ENCODE data around the gene VSTM4. TPM values are rescaled to one million over a fixed set of nuclear protein-coding genes. Genes with fewer than 3 reads are reported as not detected.

The VSTM4 gene
- total RNA-seq, 4 donors from 2014 or later = 1.8 to 4.0 (median 2.6) TPM

GRCh38 chr10:49034925-49035324, 80.4 kb downstream of the VSTM4 start:
- H3K9me3 ChIP-seq = no peaks in the 10 kb centered on the region
- in situ Hi-C loops (cut with MboI; ENCODE audit: low sequenced_read_pairs in 4 of 4) = no loop called here
- TF ChIP-seq POLR2A (IDR thresholded peaks at IDR 0.05) = no peak
- TF ChIP-seq, protein P1, sequence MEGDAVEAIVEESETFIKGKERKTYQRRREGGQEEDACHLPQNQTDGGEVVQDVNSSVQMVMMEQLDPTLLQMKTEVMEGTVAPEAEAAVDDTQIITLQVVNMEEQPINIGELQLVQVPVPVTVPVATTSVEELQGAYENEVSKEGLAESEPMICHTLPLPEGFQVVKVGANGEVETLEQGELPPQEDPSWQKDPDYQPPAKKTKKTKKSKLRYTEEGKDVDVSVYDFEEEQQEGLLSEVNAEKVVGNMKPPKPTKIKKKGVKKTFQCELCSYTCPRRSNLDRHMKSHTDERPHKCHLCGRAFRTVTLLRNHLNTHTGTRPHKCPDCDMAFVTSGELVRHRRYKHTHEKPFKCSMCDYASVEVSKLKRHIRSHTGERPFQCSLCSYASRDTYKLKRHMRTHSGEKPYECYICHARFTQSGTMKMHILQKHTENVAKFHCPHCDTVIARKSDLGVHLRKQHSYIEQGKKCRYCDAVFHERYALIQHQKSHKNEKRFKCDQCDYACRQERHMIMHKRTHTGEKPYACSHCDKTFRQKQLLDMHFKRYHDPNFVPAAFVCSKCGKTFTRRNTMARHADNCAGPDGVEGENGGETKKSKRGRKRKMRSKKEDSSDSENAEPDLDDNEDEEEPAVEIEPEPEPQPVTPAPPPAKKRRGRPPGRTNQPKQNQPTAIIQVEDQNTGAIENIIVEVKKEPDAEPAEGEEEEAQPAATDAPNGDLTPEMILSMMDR (IDR thresholded peaks at IDR 0.05 in 4 of 5, conservative IDR thresholded peaks at IDR 0.05 in 1 of 5) = no peak
- no peak for DNase-seq
- H3K4me3 ChIP-seq = no peak overlapping the region
- H3K27me3 ChIP-seq = no peaks in the 10 kb centered on the region
- H3K27ac ChIP-seq = no peak overlapping the region
- intact Hi-C loops (cut with DNase I; ENCODE audit: low total_unique reads) = no loop called here
- ATAC-seq = no peak
- no peaks in the 10 kb centered on the region for H3K36me3 ChIP-seq
- no peaks in the 10 kb centered on the region for H3K4me1 ChIP-seq

DNA sequence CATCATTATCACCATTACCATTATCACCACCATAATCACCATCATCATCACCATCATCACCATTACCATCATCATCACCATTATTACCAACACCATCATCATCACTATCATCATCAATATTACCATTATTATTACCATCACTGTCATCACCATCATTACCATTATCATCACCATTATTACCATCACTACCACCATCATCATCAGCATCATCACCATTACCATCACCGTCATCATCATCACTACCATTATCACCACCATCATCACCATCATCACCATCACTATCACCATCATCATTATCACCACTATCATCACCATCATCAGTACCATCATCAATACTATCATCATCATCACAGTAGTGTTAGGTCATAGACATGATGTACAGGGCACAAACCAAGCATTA, 81.4 kb downstream of the VSTM4 start:
- no peaks in the 10 kb centered on the region for H3K9me3 ChIP-seq
- no peaks in the 10 kb centered on the region for H3K27me3 ChIP-seq
- no peak for ATAC-seq
- TF ChIP-seq, protein P1 (IDR thresholded peaks at IDR 0.05 in 4 of 5, conservative IDR thresholded peaks at IDR 0.05 in 1 of 5) = no peak
- no peak for TF ChIP-seq POLR2A (IDR thresholded peaks at IDR 0.05)
- H3K4me1 ChIP-seq = no peaks in the 10 kb centered on the region
- no peak overlapping the region for H3K4me3 ChIP-seq
- in situ Hi-C loops (cut with MboI; ENCODE audit: low sequenced_read_pairs in 4 of 4) = no loop called here
- no peaks in the 10 kb centered on the region for H3K36me3 ChIP-seq
- no peak overlapping the region for H3K27ac ChIP-seq
- intact Hi-C loops (cut with DNase I; ENCODE audit: low total_unique reads) = no loop called here
- DNase-seq = no peak

- Histone ChIP-seq H3K27me3 (no peaks in the 10 kb centered on the region), H3K27ac (no peak overlapping the region), H3K9me3 (no peaks in the 10 kb centered on the region), H3K36me3 (no peaks in the 10 kb centered on the region), H3K4me3 (no peak overlapping the region), H3K4me1 (no peaks in the 10 kb centered on the region)
- DNase-seq (no peak), ATAC-seq (no peak)
- intact Hi-C loops (cut with DNase I; ENCODE audit: low total_unique reads) = no loop called here
- in situ Hi-C loops (cut with MboI; ENCODE audit: low sequenced_read_pairs in 4 of 4) = no loop called here
- TF ChIP-seq, protein P1 (IDR thresholded peaks at IDR 0.05 in 4 of 5, conservative IDR thresholded peaks at IDR 0.05 in 1 of 5) = no peak
- no peak for TF ChIP-seq POLR2A (IDR thresholded peaks at IDR 0.05)
Measured at GRCh38 chr10:49029666-49030065, 85.7 kb downstream of the VSTM4 start.

DNA sequence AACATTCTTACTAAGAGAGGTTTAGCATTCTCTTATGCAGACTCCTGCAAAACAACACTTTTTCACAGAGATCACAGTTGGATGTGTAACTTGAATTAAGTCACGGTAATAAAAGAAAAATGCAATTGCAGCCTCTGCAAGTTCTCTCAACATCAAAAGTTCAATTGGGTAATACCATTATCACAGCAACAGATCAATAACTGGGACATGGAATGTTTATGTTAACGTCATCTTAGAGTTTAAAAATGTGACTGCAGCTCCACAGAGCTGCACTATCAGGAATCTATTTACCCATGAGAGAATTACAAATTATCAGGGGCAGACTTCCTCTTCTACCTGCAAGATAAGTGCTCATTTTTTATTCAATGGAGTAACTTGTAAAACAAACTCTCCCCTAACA, 86.7 kb downstream of the VSTM4 start:
- no peak for TF ChIP-seq POLR2A (IDR thresholded peaks at IDR 0.05)
- TF ChIP-seq, protein P1 (IDR thresholded peaks at IDR 0.05 in 4 of 5, conservative IDR thresholded peaks at IDR 0.05 in 1 of 5) = no peak
- in situ Hi-C loops (cut with MboI; ENCODE audit: low sequenced_read_pairs in 4 of 4) = no loop called here

DNA sequence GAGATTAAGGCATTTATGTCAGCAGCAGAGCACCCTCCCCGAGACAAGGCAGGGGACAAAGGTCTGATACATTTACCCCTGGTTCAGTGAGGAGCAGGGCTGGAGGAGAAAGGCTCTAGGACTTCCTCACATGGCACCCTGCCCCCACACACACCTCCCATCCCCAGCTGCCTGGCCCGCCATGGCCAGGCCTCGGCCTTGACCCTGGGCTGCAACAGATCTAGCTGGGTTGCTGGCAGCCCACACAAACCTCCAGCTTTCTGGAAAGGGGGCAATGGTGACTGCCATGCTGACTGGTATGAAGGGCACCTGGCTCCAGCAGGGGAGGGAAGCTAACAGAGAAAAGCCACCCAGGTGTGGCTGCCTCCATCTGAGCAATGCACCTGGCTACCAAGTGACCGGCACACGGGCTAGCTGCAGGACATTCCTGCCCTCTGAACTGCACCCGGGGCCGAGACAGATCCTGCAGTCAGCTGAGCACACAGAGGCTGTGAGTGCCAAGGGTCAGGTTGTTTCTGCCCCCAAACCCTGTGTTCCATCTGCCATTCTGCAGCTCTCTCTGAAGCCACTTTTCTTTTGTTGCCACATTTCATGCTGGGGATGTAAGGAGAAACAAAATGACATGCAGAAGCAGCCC, 89.9 kb downstream of the VSTM4 start:
- H3K9me3 ChIP-seq = no peaks in the 10 kb centered on the region
- in situ Hi-C loops (cut with MboI; ENCODE audit: low sequenced_read_pairs in 4 of 4) (no loop called here), intact Hi-C loops (cut with DNase I; ENCODE audit: low total_unique reads) (no loop called here)
- TF ChIP-seq, protein P1 (IDR thresholded peaks at IDR 0.05 in 4 of 5, conservative IDR thresholded peaks at IDR 0.05 in 1 of 5) = no peak
- peaks cover 0 to 3% of the 10 kb centered on the region in 2 donors for H3K4me1 ChIP-seq
- H3K4me3 ChIP-seq = no peak overlapping the region
- H3K36me3 ChIP-seq = no peaks in the 10 kb centered on the region
- DNase-seq (no peak), ATAC-seq (no peak)
- no peak overlapping the region for H3K27ac ChIP-seq
- no peaks in the 10 kb centered on the region for H3K27me3 ChIP-seq

More for the DNA sequence above, 86.7 kb downstream of the VSTM4 start:
- intact Hi-C loops (cut with DNase I; ENCODE audit: low total_unique reads) = no loop called here
- ATAC-seq (no peak), DNase-seq (no peak)
- Histone ChIP-seq H3K36me3 (no peaks in the 10 kb centered on the region), H3K4me3 (no peak overlapping the region), H3K9me3 (no peaks in the 10 kb centered on the region), H3K27ac (no peak overlapping the region), H3K4me1 (peaks cover 0 to 3% of the 10 kb centered on the region in 2 donors), H3K27me3 (no peaks in the 10 kb centered on the region)
